Astrocyte (in vitro differentiated cells and primary cell): ENCODE data around the gene AHDC1. TPM values are rescaled to one million over a fixed set of nuclear protein-coding genes. Genes with fewer than 3 reads are reported as not detected.

Experiments used
- DNase-seq: peaks from one replicate; pipeline ENCODE4 v3.0.0-alpha.2; 2010; ENCODE audit warnings: low read depth
- FAIRE-seq: peaks from 2 replicates; lab custom pipeline; 2011; peaks lifted over from hg19 to GRCh38; lab: Jason Lieb, UNC
- H2AFZ ChIP-seq: 2 replicates; pipeline ENCODE4 v1.6.0; 2012; ENCODE audit warnings: low read depth, low read length, inconsistent platforms
- H3K27ac ChIP-seq: 2 replicates; pipeline ENCODE4 v1.5.1; 2011; ENCODE audit warnings: low read depth, low read length, inconsistent platforms
- H3K27me3 ChIP-seq: 2 replicates; pipeline ENCODE4 v1.6.0; 2011; ENCODE audit warnings: low read length, inconsistent platforms; ENCODE audit not compliant: insufficient read depth
- H3K36me3 ChIP-seq: 2 replicates; pipeline ENCODE4 v1.5.1; 2011; ENCODE audit warnings: low read length, inconsistent platforms; ENCODE audit not compliant: insufficient read depth
- H3K4me1 ChIP-seq: 2 replicates; pipeline ENCODE4 v1.5.1; 2011; ENCODE audit warnings: low read length, inconsistent platforms; ENCODE audit not compliant: insufficient read depth
- H3K4me2 ChIP-seq: 2 replicates; pipeline ENCODE4 v1.6.0; 2012; ENCODE audit warnings: low read length, inconsistent platforms
- H3K4me3 ChIP-seq: 2 replicates; pipeline ENCODE4 v1.5.1; 2011; ENCODE audit warnings: low read depth, mild to moderate bottlenecking, low read length, inconsistent platforms; ENCODE audit not compliant: insufficient read depth
- H3K79me2 ChIP-seq: 2 replicates; pipeline ENCODE4 v1.6.0; 2012; ENCODE audit warnings: mild to moderate bottlenecking, low read length, inconsistent platforms; ENCODE audit not compliant: insufficient read depth
- H3K9ac ChIP-seq: 2 replicates; pipeline ENCODE4 v1.6.0; 2012; ENCODE audit warnings: mild to moderate bottlenecking, low read length, inconsistent platforms
- H3K9me3 ChIP-seq: 2 replicates; pipeline ENCODE4 v1.5.1; 2012; ENCODE audit warnings: low read depth, mild to moderate bottlenecking, low read length, inconsistent platforms; ENCODE audit not compliant: insufficient read depth
- H4K20me1 ChIP-seq: 2 replicates; pipeline ENCODE4 v1.6.0; 2012; ENCODE audit warnings: low read length, inconsistent platforms; ENCODE audit not compliant: insufficient read depth
- H3K27ac Mint-ChIP-seq: one replicate; pipeline ENCODE4 v1.8.0; 2021; ENCODE audit warnings: mild to moderate bottlenecking, mixed read lengths; ENCODE audit not compliant: unreplicated experiment
- H3K27me3 Mint-ChIP-seq: one replicate; pipeline ENCODE4 v1.8.0; 2021; ENCODE audit warnings: low read depth, mixed read lengths; ENCODE audit not compliant: unreplicated experiment
- H3K36me3 Mint-ChIP-seq: one replicate; pipeline ENCODE4 v1.8.0; 2021; ENCODE audit warnings: low read depth, mixed read lengths; ENCODE audit not compliant: unreplicated experiment
- H3K4me1 Mint-ChIP-seq: one replicate; pipeline ENCODE4 v1.8.0; 2021; ENCODE audit warnings: low read depth, mixed read lengths; ENCODE audit not compliant: unreplicated experiment
- H3K4me3 Mint-ChIP-seq: one replicate; pipeline ENCODE4 v1.8.0; 2021; ENCODE audit warnings: mild to moderate bottlenecking, moderate library complexity, mixed read lengths; ENCODE audit not compliant: unreplicated experiment
- H3K9me3 Mint-ChIP-seq: one replicate; pipeline ENCODE4 v1.8.0; 2021; ENCODE audit warnings: mild to moderate bottlenecking, mixed read lengths; ENCODE audit not compliant: unreplicated experiment
- EZH2 ChIP-seq: IDR thresholded peaks from 2 replicates; pipeline ENCODE4 v1.6.1; 2012; ENCODE audit warnings: mild to moderate bottlenecking, low read length, inconsistent platforms; ENCODE audit not compliant: insufficient read depth
- total RNA-seq: library from RNA; stranded (reverse); gene quantifications from 2 replicates; pipeline ENCODE4 v1.2.1, GENCODE V29; 2021
- TF ChIP-seq, protein P1 (sequence below): IDR thresholded peaks from 2 replicates; pipeline ENCODE4 v1.5.1; 2011; ENCODE audit warnings: low read depth, mild to moderate bottlenecking, inconsistent platforms, low read length, moderate library complexity; ENCODE audit not compliant: insufficient read depth

AHDC1 gene
- total RNA-seq, 1 donor from 2014 or later: 75.7 TPM

DNA sequence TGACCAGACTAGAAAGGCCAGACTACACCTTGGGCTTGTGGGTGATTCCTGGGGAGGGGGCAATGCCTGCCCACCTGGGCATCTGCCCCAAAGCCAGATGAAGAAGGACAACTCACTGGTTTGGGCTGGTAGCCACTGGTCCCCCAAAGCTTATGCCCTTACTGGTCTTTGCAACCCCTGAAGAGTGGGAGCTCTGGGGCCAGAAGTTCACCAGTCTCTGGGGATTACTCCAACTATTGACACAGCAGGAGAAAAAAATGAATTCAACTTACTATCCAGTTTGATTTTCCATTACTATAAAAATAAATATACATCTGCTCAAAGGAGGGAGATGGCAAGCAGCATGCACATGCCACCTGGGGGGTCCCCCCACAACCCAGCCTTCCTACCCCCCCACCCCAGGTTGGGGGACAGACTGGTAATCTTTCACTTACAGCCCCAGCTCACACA is 2.6 kb downstream of the AHDC1 start:
- H3K27ac ChIP-seq: no peak overlapping the region
- no peaks in the 10 kb centered on the region for H3K9me3 ChIP-seq
- no peak for FAIRE-seq
- peak overlapping the region; percentile 72 for H3K4me3 ChIP-seq
- H3K4me1 ChIP-seq: peaks cover 55% of the 10 kb centered on the region
- Mint-ChIP-seq H3K27ac (no peak overlapping the region), H3K36me3 (no peaks in the 10 kb centered on the region), H3K27me3 (no peaks in the 10 kb centered on the region), H3K9me3 (no peaks in the 10 kb centered on the region), H3K4me1 (peaks cover 34% of the 10 kb centered on the region), H3K4me3 (peak overlapping the region; percentile 94)
- no peak for TF ChIP-seq EZH2
- TF ChIP-seq, protein P1, sequence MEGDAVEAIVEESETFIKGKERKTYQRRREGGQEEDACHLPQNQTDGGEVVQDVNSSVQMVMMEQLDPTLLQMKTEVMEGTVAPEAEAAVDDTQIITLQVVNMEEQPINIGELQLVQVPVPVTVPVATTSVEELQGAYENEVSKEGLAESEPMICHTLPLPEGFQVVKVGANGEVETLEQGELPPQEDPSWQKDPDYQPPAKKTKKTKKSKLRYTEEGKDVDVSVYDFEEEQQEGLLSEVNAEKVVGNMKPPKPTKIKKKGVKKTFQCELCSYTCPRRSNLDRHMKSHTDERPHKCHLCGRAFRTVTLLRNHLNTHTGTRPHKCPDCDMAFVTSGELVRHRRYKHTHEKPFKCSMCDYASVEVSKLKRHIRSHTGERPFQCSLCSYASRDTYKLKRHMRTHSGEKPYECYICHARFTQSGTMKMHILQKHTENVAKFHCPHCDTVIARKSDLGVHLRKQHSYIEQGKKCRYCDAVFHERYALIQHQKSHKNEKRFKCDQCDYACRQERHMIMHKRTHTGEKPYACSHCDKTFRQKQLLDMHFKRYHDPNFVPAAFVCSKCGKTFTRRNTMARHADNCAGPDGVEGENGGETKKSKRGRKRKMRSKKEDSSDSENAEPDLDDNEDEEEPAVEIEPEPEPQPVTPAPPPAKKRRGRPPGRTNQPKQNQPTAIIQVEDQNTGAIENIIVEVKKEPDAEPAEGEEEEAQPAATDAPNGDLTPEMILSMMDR: no peak
- no peaks in the 10 kb centered on the region for H3K27me3 ChIP-seq
- no peak overlapping the region for H2AFZ ChIP-seq
- H4K20me1 ChIP-seq: peaks cover 64% of the 10 kb centered on the region
- H3K36me3 ChIP-seq: no peaks in the 10 kb centered on the region
- H3K9ac ChIP-seq: peak overlapping the region; percentile 81
- H3K79me2 ChIP-seq: peaks cover 68% of the 10 kb centered on the region
- peak overlapping the region; percentile 97 for H3K4me2 ChIP-seq
- DNase-seq: no peak

DNA sequence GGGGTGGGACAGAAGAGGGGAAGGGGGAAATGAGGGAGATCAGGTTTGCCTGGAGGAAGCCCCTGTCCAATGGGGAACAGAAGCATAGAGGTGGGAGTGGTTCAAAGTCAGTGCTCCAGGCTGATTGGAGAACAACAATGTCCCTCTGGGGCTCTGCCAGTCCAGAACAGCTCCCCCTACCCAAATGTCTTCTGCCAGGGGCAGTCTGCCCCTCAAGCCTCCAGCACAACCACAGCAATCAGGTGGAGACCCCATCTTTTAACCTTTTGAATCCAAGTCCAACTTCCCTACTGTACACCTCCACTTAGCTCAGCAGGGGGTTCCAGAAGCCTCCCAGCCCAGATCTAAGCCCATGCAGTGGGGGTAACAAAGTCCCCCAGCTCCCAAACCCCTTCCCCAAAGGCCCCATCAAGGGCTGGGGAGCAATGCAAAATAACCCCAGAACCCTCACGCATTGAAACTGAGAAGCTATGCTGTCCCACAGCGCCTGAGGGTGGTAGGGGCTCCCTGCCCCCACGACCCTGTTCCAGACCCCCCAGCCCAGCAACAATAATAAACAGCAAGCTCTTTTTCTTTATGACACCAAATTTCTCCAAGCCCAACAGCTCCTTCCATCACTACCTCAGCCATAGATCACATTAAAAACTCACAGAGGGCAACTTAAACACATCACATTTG is 3.3 kb downstream of the AHDC1 start:
- H3K4me3 Mint-ChIP-seq: peak overlapping the region; percentile 94
- no peak for TF ChIP-seq EZH2
- TF ChIP-seq, protein P1: no peak
- Histone ChIP-seq H4K20me1 (peaks cover 71% of the 10 kb centered on the region), H3K36me3 (no peaks in the 10 kb centered on the region), H3K9me3 (no peaks in the 10 kb centered on the region), H2AFZ (no peak overlapping the region), H3K27ac (no peak overlapping the region), H3K4me2 (peak overlapping the region; percentile 97), H3K4me1 (peaks cover 58% of the 10 kb centered on the region), H3K9ac (no peak overlapping the region), H3K4me3 (no peak overlapping the region), H3K27me3 (no peaks in the 10 kb centered on the region), H3K79me2 (peaks cover 75% of the 10 kb centered on the region)
- DNase-seq: no peak
- no peaks in the 10 kb centered on the region for H3K36me3 Mint-ChIP-seq
- H3K27ac Mint-ChIP-seq: peak overlapping the region; percentile 1
- FAIRE-seq: no peak
- no peaks in the 10 kb centered on the region for H3K27me3 Mint-ChIP-seq
- H3K4me1 Mint-ChIP-seq: peaks cover 27% of the 10 kb centered on the region
- H3K9me3 Mint-ChIP-seq: no peaks in the 10 kb centered on the region
